Ectodermal cell (in vitro differentiated cells): ENCODE measurements around the gene ZNF652.
"Not testable (repeated sequence)": the region's sequence is repeated elsewhere in the genome, so short reads cannot be mapped to it uniquely, and the experiment has no call there.

ENCODE experiments used
- H3K27ac ChIP-seq: 2 replicates; pipeline ENCODE4 v1.7.0; 2013; ENCODE audit warnings: mild to moderate bottlenecking, low read depth, low read length; ENCODE audit not compliant: insufficient read depth, poor library complexity, severe bottlenecking
- H3K27me3 ChIP-seq: 2 replicates; pipeline ENCODE4 v1.7.0; 2013; ENCODE audit warnings: mild to moderate bottlenecking, low read length; ENCODE audit not compliant: insufficient read depth, control insufficient read depth, poor library complexity, severe bottlenecking
- H3K36me3 ChIP-seq: one replicate; pipeline ENCODE4 v1.7.0; 2013; ENCODE audit warnings: low read length; ENCODE audit not compliant: control insufficient read depth, insufficient read depth
- H3K4me1 ChIP-seq: one replicate; pipeline ENCODE4 v1.7.0; 2013; ENCODE audit warnings: low read length; ENCODE audit not compliant: control insufficient read depth, insufficient read depth
- H3K4me3 ChIP-seq: 2 replicates; pipeline ENCODE4 v1.7.0; 2013; ENCODE audit warnings: low read depth, low read length, control low read depth; ENCODE audit not compliant: insufficient read depth
- H3K9me3 ChIP-seq: 2 replicates; pipeline ENCODE4 v1.7.0; 2013; ENCODE audit warnings: mild to moderate bottlenecking, low read length, moderate library complexity; ENCODE audit not compliant: control insufficient read depth
- WGBS, 2 experiments: methylation state at CpG; one replicate each; pipeline ENCODE4 v1.1.7; 2013; ENCODE audit warnings: missing lambda C conversion rate in 2 of 2; 5-methylcytosine and 5-hydroxymethylcytosine counted together

The ZNF652 gene

GRCh38 chr17:49290690-49291359 lies 71.2 kb downstream of the ZNF652 start:
- no peaks in the 10 kb centered on the region for H3K9me3 ChIP-seq
- H3K27me3 ChIP-seq: no peaks in the 10 kb centered on the region
- no peak overlapping the region for H3K27ac ChIP-seq
- 66 to 84% methylated on average over 2 to 4 of the region's 4 CpGs for WGBS, 2 experiments
- no peak overlapping the region for H3K4me3 ChIP-seq
- H3K4me1 ChIP-seq: no peaks in the 10 kb centered on the region
- H3K36me3 ChIP-seq: no peaks in the 10 kb centered on the region

- no peaks in the 10 kb centered on the region for H3K9me3 ChIP-seq
- 86 to 100% methylated on average over 1 of the region's 1 CpG for WGBS, 2 experiments
- H3K4me3 ChIP-seq: no peak overlapping the region
These were observed 73.7 kb downstream of the ZNF652 start for GRCh38 chr17:49288388-49288787.

GRCh38 chr17:49287481-49287880 lies 74.6 kb downstream of the ZNF652 start:
- Histone ChIP-seq H3K4me1 (no peaks in the 10 kb centered on the region), H3K36me3 (no peaks in the 10 kb centered on the region), H3K4me3 (no peak overlapping the region), H3K27me3 (no peaks in the 10 kb centered on the region), H3K27ac (no peak overlapping the region), H3K9me3 (no peaks in the 10 kb centered on the region)
- WGBS, 2 experiments: 94 to 96% methylated on average over 11 of the region's 11 CpGs

More at GRCh38 chr17:49288388-49288787, 73.7 kb downstream of the ZNF652 start:
- H3K36me3 ChIP-seq: no peaks in the 10 kb centered on the region
- no peaks in the 10 kb centered on the region for H3K27me3 ChIP-seq
- no peak overlapping the region for H3K27ac ChIP-seq
- no peaks in the 10 kb centered on the region for H3K4me1 ChIP-seq

- H3K27ac ChIP-seq, H3K9me3 ChIP-seq, H3K4me3 ChIP-seq, H3K27me3 ChIP-seq, H3K36me3 ChIP-seq, H3K4me1 ChIP-seq: not testable (repeated sequence)
- 93 to 95% methylated on average over 23 to 24 of the region's 24 CpGs for WGBS, 2 experiments
These were observed 75.6 kb downstream of the ZNF652 start for GRCh38 chr17:49286261-49286973.

GRCh38 chr17:49285716-49286115 lies 76.3 kb downstream of the ZNF652 start:
- H3K4me3 ChIP-seq: no peak overlapping the region
- H3K27me3 ChIP-seq: no peaks in the 10 kb centered on the region
- whole genome bisulfite sequencing, 2 experiments: 86% methylated on average over 6 of the region's 6 CpGs
- no peaks in the 10 kb centered on the region for H3K9me3 ChIP-seq
- H3K36me3 ChIP-seq: no peaks in the 10 kb centered on the region
- no peaks in the 10 kb centered on the region for H3K4me1 ChIP-seq
- no peak overlapping the region for H3K27ac ChIP-seq

GRCh38 chr17:49280918-49281317 lies 81.1 kb downstream of the ZNF652 start:
- H3K36me3 ChIP-seq: no peaks in the 10 kb centered on the region
- no peaks in the 10 kb centered on the region for H3K9me3 ChIP-seq
- 93 to 96% methylated on average over 4 of the region's 4 CpGs for WGBS, 2 experiments
- H3K27me3 ChIP-seq: no peaks in the 10 kb centered on the region
- no peak overlapping the region for H3K4me3 ChIP-seq
- H3K27ac ChIP-seq: no peak overlapping the region
- no peaks in the 10 kb centered on the region for H3K4me1 ChIP-seq

- no peaks in the 10 kb centered on the region for H3K36me3 ChIP-seq
- no peaks in the 10 kb centered on the region for H3K9me3 ChIP-seq
- no peaks in the 10 kb centered on the region for H3K4me1 ChIP-seq
- no peak overlapping the region for H3K27ac ChIP-seq
- no peak overlapping the region for H3K4me3 ChIP-seq
- WGBS, 2 experiments: 94 to 97% methylated on average over 5 of the region's 5 CpGs
- no peaks in the 10 kb centered on the region for H3K27me3 ChIP-seq
These were observed 82.0 kb downstream of the ZNF652 start for GRCh38 chr17:49280061-49280460.

GRCh38 chr17:49279263-49280015 lies 82.6 kb downstream of the ZNF652 start:
- not testable (repeated sequence) for H3K27ac ChIP-seq, H3K9me3 ChIP-seq, H3K36me3 ChIP-seq, H3K4me3 ChIP-seq, H3K4me1 ChIP-seq, H3K27me3 ChIP-seq
- 89 to 91% methylated on average over 10 to 11 of the region's 11 CpGs for WGBS, 2 experiments

- H3K9me3 ChIP-seq: no peaks in the 10 kb centered on the region
- H3K27ac ChIP-seq: no peak overlapping the region
- no peaks in the 10 kb centered on the region for H3K27me3 ChIP-seq
- H3K4me1 ChIP-seq: no peaks in the 10 kb centered on the region
- H3K36me3 ChIP-seq: no peaks in the 10 kb centered on the region
- WGBS, 2 experiments: 59 to 63% methylated on average over 3 of the region's 3 CpGs
- no peak overlapping the region for H3K4me3 ChIP-seq
These were observed 84.0 kb downstream of the ZNF652 start for GRCh38 chr17:49278076-49278475.

GRCh38 chr17:49277638-49278037 lies 84.4 kb downstream of the ZNF652 start:
- WGBS, 2 experiments: 95 to 96% methylated on average over 13 of the region's 13 CpGs
- H3K27ac ChIP-seq: no peak overlapping the region
- no peaks in the 10 kb centered on the region for H3K27me3 ChIP-seq
- no peaks in the 10 kb centered on the region for H3K9me3 ChIP-seq
- no peak overlapping the region for H3K4me3 ChIP-seq
- H3K36me3 ChIP-seq: no peaks in the 10 kb centered on the region
- H3K4me1 ChIP-seq: no peaks in the 10 kb centered on the region
